Spleen (tissue), 11 donors: ENCODE data around the gene OBP2B. TPM values are rescaled to one million over a fixed set of nuclear protein-coding genes. Genes with fewer than 3 reads are reported as not detected.
"Not testable (repeated sequence)": the region's sequence is repeated elsewhere in the genome, so short reads cannot be mapped to it uniquely, and the experiment has no call there.

Experiments used
- DNase-seq: peaks from one replicate; pipeline ENCODE4 v3.0.0-alpha.2; 2020
- H3K27ac ChIP-seq, 8 donors: fragments of 200-600 bp; sonication (generic) in 7 of 8; 1 replicate in 4 of 8; 2 replicates in 4 of 8; pipeline versions ENCODE4 v1.5.0 to v1.8.0; 2016 to 2021; ENCODE audit warnings: inconsistent platforms in 4 of 8, mild to moderate bottlenecking in 4 of 8, moderate library complexity in 1 of 8
- H3K27me3 ChIP-seq, 7 donors: fragments of 200-600 bp; sonication (generic) in 6 of 7; replicated peaks in 1 of 7; 1 replicate in 4 of 7; 2 replicates in 3 of 7; pipeline versions ENCODE4 v1.5.0 to v1.8.0; 2016 to 2021; ENCODE audit warnings: inconsistent platforms in 3 of 7, mild to moderate bottlenecking in 1 of 7
- H3K36me3 ChIP-seq, 6 donors: fragments of 200-600 bp; sonication (generic) in 5 of 6; 1 replicate in 4 of 6; 2 replicates in 2 of 6; pipeline versions ENCODE4 v1.5.0 to v1.8.0; 2016 to 2021; ENCODE audit warnings: inconsistent platforms in 2 of 6
- H3K4me1 ChIP-seq, 6 donors: fragments of 200-600 bp; sonication (generic) in 5 of 6; 1 replicate in 3 of 6; 2 replicates in 3 of 6; pipeline versions ENCODE4 v1.5.0 to v1.8.0; 2016 to 2021; ENCODE audit warnings: inconsistent platforms in 3 of 6
- H3K4me3 ChIP-seq, 8 donors: fragments of 200-600 bp; sonication (generic) in 7 of 8; 1 replicate in 4 of 8; 2 replicates in 4 of 8; pipeline versions ENCODE4 v1.5.0 to v1.8.0; 2016 to 2021; ENCODE audit warnings: inconsistent platforms in 4 of 8, mild to moderate bottlenecking in 4 of 8, moderate library complexity in 2 of 8
- H3K9me3 ChIP-seq, 8 donors: fragments of 200-600 bp; sonication (generic) in 7 of 8; 1 replicate in 4 of 8; 2 replicates in 4 of 8; pipeline versions ENCODE4 v1.5.0 to v1.8.0; 2016 to 2021; ENCODE audit warnings: inconsistent platforms in 4 of 8
- POLR2A ChIP-seq, 3 donors: fragments of 450-650 bp; IDR thresholded peaks; one replicate each; pipeline ENCODE4 v1.5.1; 2017; ENCODE audit warnings: antibody characterized with exemption in 3 of 3, mild to moderate bottlenecking in 1 of 3
- POLR2AphosphoS5 ChIP-seq, 3 donors: sonication (generic); formaldehyde crosslinking; IDR thresholded peaks; one replicate each; pipeline ENCODE4 v1.5.1; 2017; ENCODE audit warnings: antibody characterized with exemption in 3 of 3
- WGBS, 5 donors: extraction: QIAGEN DNeasy Blood & Tissue Kit in 3 of 5; methylation state at CpG; one replicate each; pipeline versions ENCODE4 v1.1.5 to v1.1.7; 2013 to 2018; 5-methylcytosine and 5-hydroxymethylcytosine counted together
- intact Hi-C: fragments of 100-400 bp; cut with DNase I; formaldehyde crosslinking; loops from one replicate; pipeline ENCODE4 v1.15.0; 2023; ENCODE audit warnings: low total_unique reads
- polyA plus RNA-seq, 3 donors: library from polyadenylated mRNA; stranded (reverse); fragments of 200-250 nt; gene quantifications; one replicate each; pipeline ENCODE4 v1.2.1, GENCODE V29; 2013
- total RNA-seq, 7 donors: library from RNA; depleted of rRNA in 3 of 7; stranded (reverse); fragments of >200 nt in 3 of 7; fragmentation: NEBNext Ultra II Directional in 4 of 7; extraction: Animal tissue kit (Norgen Biotek cat#: 25700) in 4 of 7; gene quantifications; one replicate each; pipeline versions ENCODE4 v1.1.0 to v1.2.1, GENCODE V29; 2016 to 2021
- TF ChIP-seq, protein P1 (sequence below), 11 experiments: fragments of 200-600 bp in 7 of 11; fragments of 450-650 bp in 4 of 11; sonication (generic) in 4 of 11; IDR thresholded peaks in 8 of 11; conservative IDR thresholded peaks in 3 of 11; 1 replicate in 7 of 11; 2 replicates in 4 of 11; pipeline versions ENCODE4 v1.4.0 to v1.8.0; 2016 to 2021; ENCODE audit warnings: antibody characterized with exemption in 11 of 11, inconsistent platforms in 4 of 11, mild to moderate bottlenecking in 1 of 11
- donor health status: healthy with polysubstance abuse.
- donor health status: DM: no; HTN: no; CAD: no; lungs with moderate emphysema.
- donor health status: DM: no; HTN: no; CAD: no.
- donor health status: Bipolar disorder and iron deficiency.
- donor health status: healthy.
- donor health status: DM: no; HTN: no; CAD: no.
- donor health status: DM: yes; HTN: yes; CAD: no.

OBP2B gene
- total and polyA plus RNA-seq, 10 donors: 0.16 to 0.95 (median 0.38) TPM; not detected in 7

DNA sequence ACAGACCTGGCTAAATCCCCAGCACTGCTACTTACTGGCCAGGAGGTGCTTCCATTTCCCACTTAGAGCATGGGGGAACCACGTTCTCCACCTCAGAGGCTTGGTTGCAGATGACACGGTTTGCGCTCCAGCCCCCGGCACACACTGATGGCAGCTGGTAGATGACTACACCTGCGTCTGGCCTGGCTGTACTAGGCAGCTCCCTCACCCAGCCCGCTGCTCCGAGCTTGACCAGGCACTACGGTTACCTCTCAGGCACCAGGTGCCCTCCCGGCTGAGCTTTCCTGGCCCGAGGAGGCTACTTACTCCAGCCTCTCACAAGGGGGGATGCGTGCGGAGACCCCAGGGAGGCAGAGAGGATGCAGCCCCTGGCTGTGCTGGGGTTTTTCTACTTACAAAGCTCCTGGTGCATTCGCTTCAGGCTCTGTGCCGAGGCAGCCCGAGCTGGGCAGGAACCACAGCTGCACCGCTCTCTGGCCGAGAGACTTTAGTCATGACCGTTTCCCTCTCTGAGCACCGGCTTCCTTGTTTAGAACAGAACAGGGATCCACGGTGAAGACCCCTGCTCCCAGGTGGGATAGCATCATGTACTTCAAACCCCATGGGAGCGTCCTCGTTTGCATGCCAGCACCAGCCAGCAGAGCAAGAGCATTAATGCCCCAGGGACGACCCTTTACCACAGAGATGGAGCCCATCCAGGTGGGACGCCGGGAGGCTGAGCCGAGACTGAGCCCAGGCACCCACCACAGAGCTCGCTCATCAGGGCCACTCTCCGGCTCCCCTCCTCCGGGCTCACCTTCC, 37.7 kb downstream of the OBP2B start:
- TF ChIP-seq POLR2AphosphoS5 (IDR thresholded peaks at IDR 0.05) (peak in 1 of 3 donors; percentile 16), POLR2A (IDR thresholded peaks at IDR 0.05) (no peak)
- TF ChIP-seq, protein P1, sequence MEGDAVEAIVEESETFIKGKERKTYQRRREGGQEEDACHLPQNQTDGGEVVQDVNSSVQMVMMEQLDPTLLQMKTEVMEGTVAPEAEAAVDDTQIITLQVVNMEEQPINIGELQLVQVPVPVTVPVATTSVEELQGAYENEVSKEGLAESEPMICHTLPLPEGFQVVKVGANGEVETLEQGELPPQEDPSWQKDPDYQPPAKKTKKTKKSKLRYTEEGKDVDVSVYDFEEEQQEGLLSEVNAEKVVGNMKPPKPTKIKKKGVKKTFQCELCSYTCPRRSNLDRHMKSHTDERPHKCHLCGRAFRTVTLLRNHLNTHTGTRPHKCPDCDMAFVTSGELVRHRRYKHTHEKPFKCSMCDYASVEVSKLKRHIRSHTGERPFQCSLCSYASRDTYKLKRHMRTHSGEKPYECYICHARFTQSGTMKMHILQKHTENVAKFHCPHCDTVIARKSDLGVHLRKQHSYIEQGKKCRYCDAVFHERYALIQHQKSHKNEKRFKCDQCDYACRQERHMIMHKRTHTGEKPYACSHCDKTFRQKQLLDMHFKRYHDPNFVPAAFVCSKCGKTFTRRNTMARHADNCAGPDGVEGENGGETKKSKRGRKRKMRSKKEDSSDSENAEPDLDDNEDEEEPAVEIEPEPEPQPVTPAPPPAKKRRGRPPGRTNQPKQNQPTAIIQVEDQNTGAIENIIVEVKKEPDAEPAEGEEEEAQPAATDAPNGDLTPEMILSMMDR (IDR thresholded peaks at IDR 0.05 in 8 of 11, conservative IDR thresholded peaks at IDR 0.05 in 3 of 11): no peak
- Histone ChIP-seq H3K27me3 (peaks cover 0 to 16% (median 7%) of the 10 kb centered on the region in 7 donors), H3K27ac (no peak overlapping the region), H3K36me3 (no peaks in the 10 kb centered on the region), H3K4me1 (peaks cover 0 to 18% (median 3%) of the 10 kb centered on the region in 6 donors), H3K4me3 (peak overlapping the region in 1 of 8 donors; percentile 2), H3K9me3 (no peaks in the 10 kb centered on the region)
- WGBS, 5 donors: 67 to 74% (median 69%) methylated on average over 19 to 29 of the region's 29 CpGs
- peak; percentile 77 for DNase-seq
- intact Hi-C loops: no loop called here

DNA sequence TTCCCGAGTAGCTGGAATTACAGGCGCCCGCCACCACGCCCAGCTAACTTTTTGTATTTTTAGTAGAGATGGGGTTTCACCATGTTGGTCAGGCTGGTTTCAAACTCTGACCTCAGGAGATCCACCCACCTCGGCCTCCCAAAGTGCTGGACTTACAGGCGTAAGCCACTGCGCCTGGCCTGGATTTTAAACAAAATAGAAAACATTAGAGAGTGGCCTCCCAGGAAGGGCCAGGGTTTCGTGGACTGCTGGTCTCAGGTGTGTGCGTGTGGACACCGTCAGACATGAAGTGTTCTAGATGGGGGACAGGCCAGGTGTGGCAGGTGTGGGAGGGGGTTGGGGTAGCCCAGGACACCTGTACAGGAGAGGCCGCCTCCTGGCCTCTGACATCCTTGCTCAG, 38.3 kb downstream of the OBP2B start:
- Histone ChIP-seq H3K27me3 (peaks cover 0 to 16% (median 7%) of the 10 kb centered on the region in 7 donors), H3K4me1 (peaks cover 0 to 18% (median 3%) of the 10 kb centered on the region in 6 donors), H3K36me3 (no peaks in the 10 kb centered on the region), H3K4me3 (no peak overlapping the region), H3K9me3 (no peaks in the 10 kb centered on the region), H3K27ac (no peak overlapping the region)
- peak; percentile 56 for DNase-seq
- intact Hi-C loops: no loop called here
- TF ChIP-seq POLR2A (IDR thresholded peaks at IDR 0.05) (no peak), POLR2AphosphoS5 (IDR thresholded peaks at IDR 0.05) (no peak)
- TF ChIP-seq, protein P1 (IDR thresholded peaks at IDR 0.05 in 8 of 11, conservative IDR thresholded peaks at IDR 0.05 in 3 of 11): no peak
- 82 to 89% (median 87%) methylated on average over 10 to 11 of the region's 11 CpGs for WGBS, 5 donors

GRCh38 chr9:133169687-133170086, 39.4 kb downstream of the OBP2B start:
- WGBS, 5 donors: 85 to 91% (median 90%) methylated on average over 10 to 12 of the region's 12 CpGs
- H3K27ac ChIP-seq, H3K36me3 ChIP-seq, H3K4me3 ChIP-seq, intact Hi-C loops, H3K9me3 ChIP-seq: not testable (repeated sequence)
- Histone ChIP-seq H3K4me1 (peaks cover 0 to 18% (median 3%) of the 10 kb centered on the region in 6 donors), H3K27me3 (peaks cover 0 to 16% (median 7%) of the 10 kb centered on the region in 7 donors)
- DNase-seq: peak; percentile 28

DNA sequence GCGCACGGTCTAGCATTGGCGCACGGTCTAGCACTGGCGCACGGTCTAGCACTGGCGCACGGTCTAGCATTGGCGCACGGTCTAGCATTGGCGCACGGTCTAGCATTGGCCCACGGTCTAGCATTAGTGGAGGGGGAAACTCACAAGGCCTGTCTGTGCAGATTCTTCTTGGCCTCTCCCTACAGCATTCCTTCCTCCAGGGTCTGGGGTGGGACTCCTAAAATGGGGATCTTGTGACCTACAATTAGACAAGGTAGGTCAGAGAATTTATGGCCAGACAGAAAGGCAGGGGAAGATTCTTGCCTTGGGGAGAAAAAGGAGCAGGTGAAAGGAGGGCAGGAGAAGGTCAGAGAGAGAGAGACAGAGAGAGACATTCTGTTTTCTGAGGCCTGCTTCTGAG, 39.9 kb downstream of the OBP2B start:
- Histone ChIP-seq H3K27ac (no peak overlapping the region), H3K4me1 (peaks cover 1 to 24% (median 9%) of the 10 kb centered on the region in 6 donors), H3K4me3 (no peak overlapping the region), H3K9me3 (no peaks in the 10 kb centered on the region), H3K27me3 (peaks cover 0 to 20% (median 7%) of the 10 kb centered on the region in 7 donors), H3K36me3 (no peaks in the 10 kb centered on the region)
- intact Hi-C loops: no loop called here
- 91 to 97% (median 94%) methylated on average over 12 to 13 of the region's 13 CpGs for WGBS, 5 donors
- TF ChIP-seq POLR2A (IDR thresholded peaks at IDR 0.05) (no peak), POLR2AphosphoS5 (IDR thresholded peaks at IDR 0.05) (no peak)
- TF ChIP-seq, protein P1 (IDR thresholded peaks at IDR 0.05 in 8 of 11, conservative IDR thresholded peaks at IDR 0.05 in 3 of 11): no peak
- DNase-seq: peak; percentile 30
